Keratinocyte (primary cell): Measurements from ENCODE around the gene SLC9B2. TPM values are rescaled to one million over a fixed set of nuclear protein-coding genes. Genes with fewer than 3 reads are reported as not detected.

Experiments used
- DNase-seq: peaks from one replicate; pipeline ENCODE4 v3.0.0-alpha.2; 2011; ENCODE audit warnings: low read depth, missing footprints, low spot score
- FAIRE-seq: peaks from 2 replicates; lab custom pipeline; 2011; peaks lifted over from hg19 to GRCh38; lab: Jason Lieb, UNC
- H2AFZ ChIP-seq: 2 replicates; pipeline ENCODE4 v1.6.0; 2012; ENCODE audit warnings: low read length, control low read depth, inconsistent platforms; ENCODE audit not compliant: control insufficient read depth
- H3K27ac ChIP-seq: 2 replicates; pipeline ENCODE4 v1.5.1; 2011; ENCODE audit warnings: low read length; ENCODE audit not compliant: control insufficient read depth, insufficient read depth
- H3K27me3 ChIP-seq: 3 replicates; pipeline ENCODE4 v1.6.0; 2011; ENCODE audit warnings: low read length; ENCODE audit not compliant: control insufficient read depth, insufficient read depth; ENCODE audit errors: extremely low read depth
- H3K36me3 ChIP-seq, 2 experiments: 2 replicates in 1 of 2; 3 replicates in 1 of 2; pipeline ENCODE4 v1.5.1; 2011; ENCODE audit warnings: low read length in 2 of 2, mild to moderate bottlenecking in 1 of 2; ENCODE audit not compliant: control insufficient read depth in 2 of 2, insufficient read depth in 2 of 2; ENCODE audit errors: extremely low read depth in 1 of 2
- H3K4me1 ChIP-seq: 3 replicates; pipeline ENCODE4 v1.5.1; 2011; ENCODE audit warnings: low read length; ENCODE audit not compliant: control insufficient read depth, insufficient read depth; ENCODE audit errors: extremely low read depth
- H3K4me2 ChIP-seq: 3 replicates; pipeline ENCODE4 v1.6.0; 2011; ENCODE audit warnings: low read depth, low read length; ENCODE audit not compliant: control insufficient read depth, insufficient read depth; ENCODE audit errors: extremely low read depth
- H3K4me3 ChIP-seq, 3 experiments: fragments of 200-600 bp in 1 of 3; sonication (generic) in 1 of 3; 2 replicates in 2 of 3; 3 replicates in 1 of 3; pipeline ENCODE4 v1.5.1; 2011 to 2016; ENCODE audit warnings: low read length in 3 of 3, mild to moderate bottlenecking in 3 of 3, control low read depth in 2 of 3, inconsistent platforms in 1 of 3, low read depth in 1 of 3, mixed read lengths in 1 of 3, mixed run types in 1 of 3, moderate library complexity in 1 of 3; ENCODE audit not compliant: control insufficient read depth in 2 of 3, insufficient read depth in 2 of 3; ENCODE audit errors: extremely low read depth in 1 of 3
- H3K79me2 ChIP-seq: 2 replicates; pipeline ENCODE4 v1.6.0; 2012; ENCODE audit warnings: low read length; ENCODE audit not compliant: control insufficient read depth, insufficient read depth
- H3K9ac ChIP-seq: 3 replicates; pipeline ENCODE4 v1.6.0; 2011; ENCODE audit warnings: low read length; ENCODE audit not compliant: control insufficient read depth, insufficient read depth; ENCODE audit errors: extremely low read depth
- H3K9me1 ChIP-seq: 3 replicates; pipeline ENCODE4 v1.6.0; 2011; ENCODE audit warnings: low read length; ENCODE audit not compliant: control insufficient read depth, insufficient read depth; ENCODE audit errors: extremely low read depth
- H3K9me3 ChIP-seq: 2 replicates; pipeline ENCODE4 v1.5.1; 2012; ENCODE audit warnings: low read depth, low read length; ENCODE audit not compliant: control insufficient read depth
- H4K20me1 ChIP-seq: 3 replicates; pipeline ENCODE4 v1.6.0; 2011; ENCODE audit warnings: low read length; ENCODE audit not compliant: control insufficient read depth, insufficient read depth; ENCODE audit errors: extremely low read depth
- CTCF ChIP-seq, 3 experiments: IDR thresholded peaks in 1 of 3; conservative IDR thresholded peaks in 1 of 3; optimal IDR thresholded peaks in 1 of 3; 2 replicates in 2 of 3; 3 replicates in 1 of 3; pipeline versions ENCODE3 to v1.5.1; 2011; ENCODE audit warnings: low read length in 3 of 3, mild to moderate bottlenecking in 3 of 3, moderate library complexity in 2 of 3, control low read depth in 1 of 3, inconsistent platforms in 1 of 3; ENCODE audit not compliant: insufficient read depth in 2 of 3; ENCODE audit errors: extremely low read depth in 1 of 3
- EZH2 ChIP-seq: IDR thresholded peaks from one replicate; pipeline ENCODE4 v1.6.1; 2012; ENCODE audit warnings: inconsistent platforms, mild to moderate bottlenecking, low read length, moderate library complexity
- dilution Hi-C: fragments of 300-500 bp; cut with MboI; formaldehyde crosslinking; loops from one replicate; pipeline ENCODE4 v1.7.0; 2020; ENCODE audit warnings: low sequenced_read_pairs; ENCODE audit not compliant: extremely low pct_ligation_motif_present
- polyA plus RNA-seq, 5 experiments: library from polyadenylated mRNA; depleted of rRNA in 3 of 5; stranded (reverse) in 3 of 5; stranded (forward) in 1 of 5; unstranded in 1 of 5; fragments of >200 nt; gene quantifications; 1 replicate in 1 of 5; 2 replicates in 3 of 5; 3 replicates in 1 of 5; pipeline versions ENCODE4 v1.2.1 to v1.2.3, GENCODE V29; 2011 to 2012; ENCODE audit warnings: missing spikeins in 2 of 5, low read depth in 1 of 5, low replicate concordance in 1 of 5

Gene SLC9B2
- polyA plus RNA-seq, 1 donor (not counting 4 experiments of a cell fraction or from before 2014, with no cell fraction given): 14.6 TPM

GRCh38 chr4:103111598-103111997 is 35.0 kb upstream of the SLC9B2 start:
- Histone ChIP-seq H3K79me2 (no peaks in the 10 kb centered on the region), H3K9me3 (no peaks in the 10 kb centered on the region), H3K27me3 (no peaks in the 10 kb centered on the region), H3K4me1 (no peaks in the 10 kb centered on the region), H4K20me1 (no peaks in the 10 kb centered on the region), H3K9me1 (no peaks in the 10 kb centered on the region), H3K4me3 (no peak overlapping the region), H3K27ac (no peak overlapping the region), H2AFZ (no peak overlapping the region), H3K36me3 (peaks cover 0 to 12% of the 10 kb centered on the region in 2 experiments), H3K9ac (no peak overlapping the region), H3K4me2 (no peak overlapping the region)
- dilution Hi-C loops: no loop called here
- DNase-seq (no peak), FAIRE-seq (no peak)
- no peak for TF ChIP-seq EZH2
- TF ChIP-seq CTCF (optimal IDR thresholded peaks at IDR 0.05 in 1 of 3, IDR thresholded peaks at IDR 0.05 in 1 of 3, conservative IDR thresholded peaks at IDR 0.05 in 1 of 3; ENCODE audit: extremely low read depth in 1 of 3, insufficient read depth in 2 of 3, low read length in 3 of 3): no peak

- no peak overlapping the region for H3K4me3 ChIP-seq
- no peak overlapping the region for H3K4me2 ChIP-seq
Measured at GRCh38 chr4:103108542-103108941, 32.0 kb upstream of the SLC9B2 start.

More at GRCh38 chr4:103108542-103108941, 32.0 kb upstream of the SLC9B2 start:
- Histone ChIP-seq H2AFZ (no peak overlapping the region), H3K9me1 (no peaks in the 10 kb centered on the region), H4K20me1 (no peaks in the 10 kb centered on the region), H3K27ac (no peak overlapping the region), H3K9ac (no peak overlapping the region), H3K36me3 (peaks cover 1 to 18% of the 10 kb centered on the region in 2 experiments), H3K4me1 (no peaks in the 10 kb centered on the region), H3K79me2 (no peaks in the 10 kb centered on the region), H3K9me3 (no peaks in the 10 kb centered on the region), H3K27me3 (no peaks in the 10 kb centered on the region)
- no peak for TF ChIP-seq EZH2
- no peak for TF ChIP-seq CTCF (optimal IDR thresholded peaks at IDR 0.05 in 1 of 3, IDR thresholded peaks at IDR 0.05 in 1 of 3, conservative IDR thresholded peaks at IDR 0.05 in 1 of 3; ENCODE audit: extremely low read depth in 1 of 3, insufficient read depth in 2 of 3, low read length in 3 of 3)
- dilution Hi-C loops: no loop called here
- FAIRE-seq (no peak), DNase-seq (no peak)
